Dedifferentiated amniotic fluid mesenchymal stem cell (primary cell): ENCODE data around the gene ARID3A.

Source experiments
- DNase-seq: peaks from one replicate; pipeline ENCODE4 v3.0.0-alpha.2; 2016; ENCODE audit errors: extremely low spot score

The ARID3A gene

DNA sequence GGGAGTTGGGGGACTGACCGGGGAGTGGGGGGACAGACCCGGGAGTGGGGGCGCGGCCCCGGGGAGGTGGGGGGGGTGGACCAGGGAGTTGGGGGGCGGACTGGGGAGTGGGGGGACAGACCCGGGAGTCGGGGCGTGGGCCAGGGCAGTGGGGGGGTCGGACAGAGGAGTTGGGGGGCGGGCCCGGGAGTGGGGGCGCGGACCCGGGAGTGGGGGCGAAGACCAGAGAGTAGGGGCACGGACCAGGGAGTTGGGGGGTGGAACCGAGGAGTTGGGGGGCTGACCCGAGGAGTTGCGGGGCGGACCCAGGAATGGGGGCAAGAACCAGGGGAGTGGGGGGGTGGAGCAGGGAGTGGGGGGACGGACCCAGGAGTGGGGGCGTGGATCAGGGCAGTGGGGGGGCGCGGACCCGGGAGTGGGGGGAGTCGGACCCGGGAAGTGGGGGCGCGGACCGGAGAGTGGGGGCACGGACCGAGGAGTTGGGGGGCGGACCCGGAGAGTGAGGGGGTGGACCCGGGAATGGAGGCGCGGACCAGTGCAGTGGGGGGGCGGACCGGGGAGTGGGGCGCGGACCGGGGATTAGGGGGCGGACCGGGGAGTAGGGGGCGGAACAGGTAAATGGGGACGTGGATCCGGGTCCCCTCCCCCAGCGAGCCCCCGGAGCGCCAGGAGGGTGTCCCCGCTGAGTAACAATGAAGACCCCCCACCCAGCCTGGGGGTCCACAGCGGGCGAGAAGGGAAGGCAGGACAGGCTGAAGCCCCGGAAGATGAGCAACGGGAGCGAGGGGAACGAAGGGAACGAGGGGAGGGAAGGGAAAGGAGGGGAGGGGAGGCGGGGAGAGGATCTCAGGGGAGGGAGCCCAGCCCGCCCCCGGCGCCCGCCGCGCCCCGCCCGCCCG is 13.4 kb upstream of the ARID3A start:
- no peak for DNase-seq

DNA sequence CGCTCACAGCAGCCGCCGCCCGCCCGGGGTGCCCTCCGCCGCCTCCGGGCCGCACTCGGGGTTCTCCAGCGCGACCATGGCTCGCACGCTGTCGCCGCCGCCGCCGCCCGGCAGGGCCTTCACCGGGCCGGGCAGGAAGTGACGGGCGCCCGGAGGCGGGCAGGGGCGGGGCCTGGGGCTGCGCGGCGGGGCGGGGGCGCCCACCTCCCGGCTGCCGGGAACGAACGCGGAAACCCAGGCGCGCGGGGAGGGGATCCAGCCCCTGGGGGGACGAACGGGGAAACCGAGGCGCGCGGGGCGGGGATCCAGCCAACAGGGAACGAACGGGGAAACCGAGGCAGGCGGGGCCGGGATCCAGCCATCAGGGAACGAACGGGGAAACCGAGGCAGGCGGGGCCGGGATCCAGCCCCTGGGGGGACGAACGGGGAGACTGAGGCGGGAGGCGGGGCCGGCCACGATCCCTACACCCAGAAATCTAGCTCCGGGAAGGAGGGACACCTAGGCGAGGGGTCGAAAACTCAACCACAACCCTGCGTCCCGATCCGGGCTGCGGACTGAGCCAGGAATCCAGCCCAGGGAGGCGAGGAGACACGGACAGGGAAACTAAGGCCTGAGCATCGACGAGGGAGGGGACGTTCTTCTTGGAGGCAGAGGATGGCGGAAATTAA is 12.6 kb upstream of the ARID3A start, which contains the start of gene R3HDM4:
R3HDM4 (minus strand) TSS at position 140 of the 669 bp plus-strand sequence; CDS start at position 78, 62 bp downstream.
- DNase-seq = peak; percentile 20

DNA sequence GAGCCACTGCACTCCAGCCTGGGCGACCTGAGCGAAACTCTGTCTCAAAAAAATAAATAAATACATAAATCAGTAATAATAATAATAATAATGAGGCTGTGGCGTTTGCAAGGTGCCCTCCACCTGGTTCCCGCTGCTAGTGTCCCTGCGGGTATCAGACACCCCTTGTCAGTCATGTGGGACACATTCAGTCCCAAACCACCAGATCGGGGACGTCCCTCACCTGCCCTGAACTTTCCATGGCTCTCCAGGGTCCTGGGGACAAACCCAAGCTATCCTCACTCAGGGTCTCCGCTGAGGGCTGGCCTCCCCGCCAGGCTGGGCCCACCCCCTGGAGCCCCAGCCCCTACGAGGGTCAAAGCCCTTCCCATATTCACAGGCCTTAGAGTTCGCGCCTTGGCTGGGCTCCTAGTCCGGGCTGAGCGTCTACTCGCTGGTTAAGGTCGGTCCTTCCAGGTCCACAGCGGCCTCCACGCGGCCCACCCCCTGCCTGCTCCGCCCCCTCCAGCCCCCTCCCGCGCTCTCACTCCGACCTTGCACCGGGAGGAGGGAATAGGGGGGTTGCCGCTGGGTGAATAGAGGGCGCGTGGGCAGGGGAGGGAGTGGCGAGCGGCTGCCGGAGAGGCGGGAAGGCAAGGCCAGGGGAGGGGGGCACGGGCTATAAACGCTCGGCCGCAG is 9.1 kb upstream of the ARID3A start:
- DNase-seq = no peak

DNA sequence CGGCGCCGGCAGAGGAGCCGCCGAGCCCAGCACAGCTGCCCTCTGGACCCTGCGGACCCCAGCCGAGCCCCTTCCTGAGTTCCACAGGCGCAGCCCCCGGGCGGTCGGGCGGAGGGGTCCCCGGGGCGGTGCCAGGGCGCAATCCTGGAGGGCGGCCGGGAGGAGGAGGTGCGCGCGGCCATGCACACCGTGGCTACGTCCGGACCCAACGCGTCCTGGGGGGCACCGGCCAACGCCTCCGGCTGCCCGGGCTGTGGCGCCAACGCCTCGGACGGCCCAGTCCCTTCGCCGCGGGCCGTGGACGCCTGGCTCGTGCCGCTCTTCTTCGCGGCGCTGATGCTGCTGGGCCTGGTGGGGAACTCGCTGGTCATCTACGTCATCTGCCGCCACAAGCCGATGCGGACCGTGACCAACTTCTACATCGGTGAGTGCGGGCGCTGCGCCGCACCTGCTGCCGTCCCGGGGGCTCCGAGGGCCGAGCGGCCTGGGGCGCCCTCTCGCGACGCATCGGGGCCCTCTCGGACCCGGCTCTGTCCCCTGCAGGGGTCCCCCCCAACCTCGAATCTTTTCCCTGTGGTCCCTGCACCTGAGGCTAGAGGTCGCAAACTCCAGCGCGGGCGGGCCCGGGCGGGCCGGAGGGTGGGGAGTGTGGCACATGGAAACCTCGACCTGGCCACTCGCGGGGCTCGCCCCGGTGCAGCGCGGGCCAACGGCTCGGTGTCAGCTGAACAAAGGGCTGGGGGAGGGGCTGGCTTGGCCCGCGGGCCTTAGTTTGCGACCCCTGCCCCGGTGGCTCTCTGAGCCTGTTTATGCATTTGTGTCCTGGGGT is 8.3 kb upstream of the ARID3A start, which contains the start of gene KISS1R:
KISS1R (plus strand) TSS at position 11 of the 829 bp plus-strand sequence; CDS start at position 181, 170 bp downstream.
- DNase-seq = no peak

DNA sequence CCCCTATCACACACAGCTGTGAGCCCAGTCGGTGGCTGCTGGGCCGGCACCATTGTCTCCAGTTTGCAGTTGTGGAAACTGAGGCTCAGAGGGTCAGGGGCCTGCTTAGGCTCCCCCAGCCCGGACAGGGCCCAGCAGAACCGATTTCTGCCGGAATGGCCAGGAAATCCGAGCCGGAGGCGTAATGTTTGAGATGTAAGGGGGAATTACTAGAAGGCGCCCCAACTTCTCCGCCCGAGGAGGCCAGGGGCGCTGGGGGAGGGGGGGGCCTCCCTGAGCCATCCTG is 7.7 kb upstream of the ARID3A start:
- DNase-seq = no peak

DNA sequence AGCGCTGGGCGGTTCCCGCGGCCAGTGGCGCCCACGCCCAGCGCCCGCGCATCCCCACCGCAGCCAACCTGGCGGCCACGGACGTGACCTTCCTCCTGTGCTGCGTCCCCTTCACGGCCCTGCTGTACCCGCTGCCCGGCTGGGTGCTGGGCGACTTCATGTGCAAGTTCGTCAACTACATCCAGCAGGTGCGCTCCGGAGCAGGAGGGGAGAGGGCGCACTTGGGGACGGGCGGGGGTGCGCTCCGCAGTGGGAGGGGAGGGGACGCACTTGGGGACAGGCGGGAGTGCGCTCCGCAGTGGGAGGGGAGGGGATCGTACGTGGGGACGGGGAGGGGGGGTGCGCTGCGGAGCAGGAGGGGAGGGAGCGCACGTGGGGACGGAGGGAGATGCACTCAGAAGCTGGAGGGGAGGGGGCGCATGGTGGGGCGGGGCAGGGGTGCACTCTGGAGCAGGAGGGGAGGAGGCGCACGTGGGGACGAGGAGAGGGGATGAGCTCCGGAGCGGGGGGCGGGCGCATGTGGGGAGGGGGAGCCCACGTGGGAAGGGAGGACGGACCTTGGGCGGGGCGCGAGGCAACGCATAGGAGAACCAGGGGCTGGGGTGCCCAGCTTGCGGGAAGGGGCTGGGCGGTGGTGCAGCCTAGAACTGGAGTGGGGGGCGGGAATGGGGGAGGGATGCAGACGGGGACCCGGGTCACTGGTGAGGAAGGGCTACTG is 7.2 kb upstream of the ARID3A start:
- DNase-seq = no peak

DNA sequence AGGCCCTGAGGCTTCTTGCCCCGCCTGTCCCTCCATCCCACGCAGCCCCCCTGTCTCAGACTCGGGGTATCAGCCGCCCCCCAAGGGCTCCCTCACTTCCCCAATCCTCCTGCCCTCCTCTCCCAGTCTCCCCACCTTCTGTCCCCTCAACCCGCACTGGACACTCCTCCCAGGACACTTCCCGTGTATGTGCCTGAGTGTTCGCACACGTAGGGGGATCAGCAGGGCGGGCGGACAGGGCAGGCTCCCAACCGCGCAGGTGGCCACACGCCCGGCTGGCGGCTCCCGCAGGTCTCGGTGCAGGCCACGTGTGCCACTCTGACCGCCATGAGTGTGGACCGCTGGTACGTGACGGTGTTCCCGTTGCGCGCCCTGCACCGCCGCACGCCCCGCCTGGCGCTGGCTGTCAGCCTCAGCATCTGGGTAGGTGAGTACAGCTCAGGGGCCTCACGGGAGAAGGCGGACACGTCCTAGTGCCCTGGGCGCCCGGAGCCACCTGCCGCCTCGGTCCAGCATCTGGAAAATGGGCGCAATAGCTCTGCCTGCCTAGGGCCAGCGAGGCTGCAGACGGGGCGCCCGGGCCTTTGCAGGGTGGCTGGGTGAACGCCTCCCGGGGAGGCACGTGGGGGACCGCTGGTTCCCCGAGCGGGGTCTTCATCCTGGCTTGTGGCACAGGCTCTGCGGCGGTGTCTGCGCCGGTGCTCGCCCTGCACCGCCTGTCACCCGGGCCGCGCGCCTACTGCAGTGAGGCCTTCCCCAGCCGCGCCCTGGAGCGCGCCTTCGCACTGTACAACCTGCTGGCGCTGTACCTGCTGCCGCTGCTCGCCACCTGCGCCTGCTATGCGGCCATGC is 6.4 kb upstream of the ARID3A start:
- no peak for DNase-seq

DNA sequence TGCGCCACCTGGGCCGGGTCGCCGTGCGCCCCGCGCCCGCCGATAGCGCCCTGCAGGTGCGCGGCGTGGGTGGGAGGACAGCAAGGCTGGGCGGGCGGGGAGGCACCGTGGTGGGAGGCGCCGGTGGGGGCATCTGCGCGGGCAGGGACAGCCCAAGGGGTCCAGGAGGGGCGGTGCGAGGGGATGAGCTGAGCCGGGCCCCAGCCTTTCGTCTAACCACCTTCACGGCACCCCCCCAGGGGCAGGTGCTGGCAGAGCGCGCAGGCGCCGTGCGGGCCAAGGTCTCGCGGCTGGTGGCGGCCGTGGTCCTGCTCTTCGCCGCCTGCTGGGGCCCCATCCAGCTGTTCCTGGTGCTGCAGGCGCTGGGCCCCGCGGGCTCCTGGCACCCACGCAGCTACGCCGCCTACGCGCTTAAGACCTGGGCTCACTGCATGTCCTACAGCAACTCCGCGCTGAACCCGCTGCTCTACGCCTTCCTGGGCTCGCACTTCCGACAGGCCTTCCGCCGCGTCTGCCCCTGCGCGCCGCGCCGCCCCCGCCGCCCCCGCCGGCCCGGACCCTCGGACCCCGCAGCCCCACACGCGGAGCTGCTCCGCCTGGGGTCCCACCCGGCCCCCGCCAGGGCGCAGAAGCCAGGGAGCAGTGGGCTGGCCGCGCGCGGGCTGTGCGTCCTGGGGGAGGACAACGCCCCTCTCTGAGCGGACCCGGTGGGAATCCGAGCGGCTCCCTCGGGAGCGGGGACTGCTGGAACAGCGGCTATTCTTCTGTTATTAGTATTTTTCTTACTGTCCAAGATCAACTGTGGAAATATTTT is 5.6 kb upstream of the ARID3A start:
- DNase-seq = no peak

DNA sequence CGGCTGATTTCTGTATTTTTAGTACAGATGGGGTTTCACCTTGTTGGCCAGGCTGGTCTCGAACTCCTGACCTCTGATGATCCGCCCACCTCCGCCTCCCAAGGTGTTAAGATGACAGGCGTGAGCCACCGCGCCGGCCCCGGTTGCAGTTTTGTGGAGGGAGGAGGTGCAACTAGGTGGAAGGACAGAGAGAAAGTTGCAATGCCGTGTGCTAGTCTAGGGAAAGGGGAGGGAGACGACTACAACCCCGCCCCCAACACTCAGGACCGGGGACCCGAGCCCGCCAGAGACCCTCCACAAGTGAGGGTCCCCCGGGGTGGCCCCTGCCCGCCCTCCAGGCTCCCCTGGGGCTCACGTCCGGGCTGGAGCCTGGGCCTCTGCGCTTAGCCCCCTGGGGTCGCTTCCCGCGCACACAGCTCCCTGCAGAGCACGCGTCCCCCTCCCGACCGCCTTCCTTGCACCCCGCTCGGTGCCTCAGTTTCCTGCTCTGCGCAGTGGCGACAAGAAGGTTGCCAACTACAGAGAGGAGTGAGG is 1.2 kb upstream of the ARID3A start:
- no peak for DNase-seq

DNA sequence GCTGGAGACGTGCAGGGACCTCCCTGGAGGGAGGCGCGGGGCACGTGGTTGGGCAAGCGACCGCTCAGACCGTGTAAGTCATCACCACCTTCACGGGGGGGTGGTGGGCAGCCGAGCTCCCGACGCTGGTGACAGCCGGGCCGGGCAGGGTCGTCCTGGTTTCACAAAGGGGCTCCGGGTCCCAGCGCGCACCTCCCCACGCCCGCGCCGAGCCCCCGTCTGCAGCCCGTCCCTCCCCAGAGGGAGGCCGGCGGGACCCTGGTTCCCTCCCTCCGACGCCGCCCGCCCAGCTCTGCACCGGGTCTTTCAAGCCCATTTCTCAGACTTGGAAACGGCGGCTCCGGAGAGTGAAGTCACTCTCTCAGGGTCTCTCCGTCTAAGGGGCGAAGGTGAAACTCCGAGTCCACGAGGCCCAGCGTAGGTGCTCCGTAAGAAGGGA is 729 bp upstream of the ARID3A start:
- DNase-seq = no peak

DNA sequence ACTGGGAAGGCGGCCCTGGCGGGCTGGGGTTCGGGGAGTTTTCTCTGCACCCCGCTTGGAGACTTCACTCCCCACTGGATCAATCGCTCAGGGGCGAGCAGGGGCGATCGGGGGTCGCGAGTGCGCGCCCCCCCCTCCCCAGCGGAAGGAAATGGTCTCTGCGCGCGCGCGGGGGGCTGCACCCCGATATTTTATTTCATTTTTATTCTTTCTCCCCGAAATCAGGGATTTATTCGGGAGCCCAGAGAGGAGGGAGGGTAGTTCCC is 421 bp downstream of the ARID3A start:
- DNase-seq = no peak

DNA sequence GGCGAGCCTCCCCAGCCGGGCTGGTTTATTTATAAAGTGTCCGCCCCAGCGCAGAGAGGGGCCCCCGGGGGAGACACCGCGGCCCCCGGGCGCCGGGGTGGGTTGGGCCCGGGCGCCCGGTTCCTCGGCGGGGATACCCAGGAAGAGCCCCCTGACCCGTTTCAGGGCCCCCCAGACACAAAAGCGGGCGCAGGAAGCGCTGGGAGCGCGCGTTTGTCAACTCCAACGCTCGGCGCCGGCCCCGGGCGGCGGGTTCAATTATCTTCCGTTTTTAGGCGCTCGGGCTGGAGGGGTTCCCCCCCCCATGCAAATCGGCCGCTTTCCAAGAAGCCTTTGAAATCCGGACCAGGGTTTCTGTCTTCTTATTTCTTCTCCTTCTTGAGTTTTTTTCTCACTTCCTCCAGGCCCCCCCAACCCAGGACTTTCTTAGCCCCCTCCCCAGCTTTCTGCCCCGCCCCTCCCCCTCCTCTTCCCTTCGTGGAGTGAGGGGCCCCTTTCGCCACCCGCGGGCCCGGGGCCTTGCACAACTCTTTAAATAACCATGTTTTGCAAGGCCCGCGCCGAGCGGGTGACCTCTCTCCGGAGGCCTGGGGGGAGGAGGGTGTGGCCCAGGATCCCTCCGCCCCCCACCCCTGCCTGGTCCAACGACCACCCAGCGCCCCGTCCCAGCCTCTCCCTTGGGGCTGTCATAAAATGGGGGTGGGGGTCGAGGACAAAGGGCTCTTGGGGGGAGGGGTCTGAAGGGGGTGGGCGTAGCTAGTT is 935 bp downstream of the ARID3A start:
- DNase-seq = no peak

DNA sequence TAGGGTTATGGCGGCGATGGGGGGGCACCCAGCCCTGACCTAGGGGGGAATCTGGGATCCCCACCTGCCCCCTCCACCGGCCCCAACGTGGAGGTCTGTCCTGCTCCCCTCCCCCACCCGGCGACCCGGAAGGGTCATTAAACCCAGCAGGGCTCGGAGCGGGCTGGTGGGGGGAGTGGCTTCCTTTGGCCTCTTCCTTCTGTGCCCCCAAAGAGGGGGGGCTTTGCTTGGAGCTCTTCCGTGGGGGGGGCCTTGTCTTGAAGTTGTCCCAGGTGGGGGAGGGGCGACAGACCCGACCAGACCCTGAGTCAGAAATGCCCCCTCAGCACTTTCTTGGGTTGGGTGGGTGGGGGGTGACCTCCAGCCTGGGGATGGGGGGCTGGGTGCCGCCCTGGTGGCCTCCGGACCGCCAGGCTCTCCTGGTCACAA is 1.5 kb downstream of the ARID3A start:
- no peak for DNase-seq

DNA sequence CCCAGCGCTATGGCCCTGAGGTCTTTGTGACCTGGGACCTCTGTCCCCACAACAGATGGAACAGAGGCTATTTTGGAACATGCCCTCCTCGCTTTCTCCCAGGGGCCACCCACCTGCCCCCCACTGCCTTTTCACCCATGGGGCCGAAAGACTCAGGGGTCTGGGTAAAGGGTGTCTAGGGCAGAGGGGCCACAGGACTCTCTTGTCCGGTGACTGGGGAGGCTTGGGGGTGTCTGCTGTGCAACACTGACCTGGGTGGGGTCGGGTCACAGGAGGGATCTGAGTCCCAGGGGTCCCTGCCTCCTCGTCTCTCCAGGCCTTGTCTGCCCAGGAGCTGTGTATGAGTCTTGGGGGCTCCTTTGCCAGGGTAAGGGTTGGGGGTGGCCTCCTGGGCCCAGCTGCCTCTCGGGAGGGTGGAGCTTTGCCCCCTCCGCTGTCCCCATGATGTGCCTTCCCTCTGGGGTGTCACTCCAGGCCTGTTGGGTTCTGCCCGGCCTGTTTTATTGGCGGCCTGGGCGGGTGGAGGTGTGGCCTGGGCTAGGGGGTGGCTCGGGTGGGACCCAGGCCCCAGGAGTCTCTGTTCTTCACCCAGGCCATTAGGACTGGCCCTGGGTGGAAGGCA is 2.1 kb downstream of the ARID3A start:
- DNase-seq = no peak

DNA sequence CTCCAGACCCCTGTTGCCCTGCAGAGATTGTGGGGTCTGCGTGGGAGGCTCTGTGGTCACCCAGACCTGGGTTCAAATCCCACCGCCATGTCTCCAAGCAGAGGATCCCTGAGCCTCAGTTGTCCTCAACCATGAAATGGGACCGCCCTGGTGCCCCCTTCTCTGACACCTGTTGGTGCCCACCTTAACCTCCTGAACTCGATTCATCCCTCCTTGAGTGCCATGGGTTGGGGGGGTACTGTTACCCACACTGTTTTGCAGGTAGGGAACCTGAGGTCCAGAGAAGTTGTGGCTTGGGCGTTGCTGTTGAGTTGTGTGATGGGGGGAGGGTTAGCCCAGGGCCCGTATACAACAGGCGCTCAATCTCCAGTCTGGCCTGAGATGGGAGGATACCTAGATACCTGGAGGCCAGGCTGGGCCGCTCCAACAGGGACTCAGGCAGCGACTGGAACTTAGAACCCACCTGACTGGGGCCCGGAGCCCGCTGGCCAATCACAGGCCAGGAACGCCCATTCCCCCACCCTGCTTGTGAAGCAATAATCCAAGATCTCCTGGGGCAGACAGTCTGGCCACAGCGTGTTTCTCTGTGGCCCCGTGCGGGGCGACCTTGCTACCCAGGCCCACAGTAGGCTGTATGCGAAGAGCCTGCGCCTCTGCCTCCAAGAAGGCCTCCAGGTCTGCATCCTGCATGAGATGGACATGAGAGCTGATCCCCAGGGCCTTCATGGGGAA is 2.8 kb downstream of the ARID3A start:
- no peak for DNase-seq

DNA sequence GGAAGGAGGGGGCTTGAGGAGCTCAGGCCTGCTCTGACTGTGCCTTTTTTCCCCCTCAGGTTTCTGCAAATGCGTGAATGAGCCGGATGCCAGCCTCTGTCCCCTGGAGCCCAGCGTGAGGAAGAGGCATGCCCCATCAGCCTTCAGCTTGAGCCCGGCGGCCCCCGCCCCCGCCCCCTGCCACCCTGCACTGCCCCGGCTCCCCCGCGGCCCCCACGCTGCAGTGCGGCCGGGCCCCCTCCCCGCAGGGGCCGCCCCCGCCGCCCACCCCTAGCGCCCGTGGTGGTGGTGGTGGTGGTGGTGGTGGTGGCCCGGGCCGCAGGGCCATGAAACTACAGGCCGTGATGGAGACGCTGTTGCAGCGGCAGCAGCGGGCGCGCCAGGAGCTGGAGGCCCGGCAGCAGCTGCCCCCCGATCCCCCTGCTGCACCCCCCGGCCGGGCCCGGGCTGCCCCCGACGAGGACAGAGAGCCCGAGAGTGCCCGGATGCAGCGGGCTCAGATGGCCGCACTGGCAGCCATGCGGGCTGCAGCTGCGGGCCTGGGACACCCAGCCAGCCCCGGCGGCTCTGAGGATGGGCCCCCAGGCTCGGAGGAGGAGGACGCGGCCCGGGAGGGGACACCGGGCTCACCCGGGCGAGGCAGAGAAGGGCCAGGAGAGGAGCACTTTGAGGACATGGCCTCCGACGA is 3.5 kb downstream of the ARID3A start:
- no peak for DNase-seq

DNA sequence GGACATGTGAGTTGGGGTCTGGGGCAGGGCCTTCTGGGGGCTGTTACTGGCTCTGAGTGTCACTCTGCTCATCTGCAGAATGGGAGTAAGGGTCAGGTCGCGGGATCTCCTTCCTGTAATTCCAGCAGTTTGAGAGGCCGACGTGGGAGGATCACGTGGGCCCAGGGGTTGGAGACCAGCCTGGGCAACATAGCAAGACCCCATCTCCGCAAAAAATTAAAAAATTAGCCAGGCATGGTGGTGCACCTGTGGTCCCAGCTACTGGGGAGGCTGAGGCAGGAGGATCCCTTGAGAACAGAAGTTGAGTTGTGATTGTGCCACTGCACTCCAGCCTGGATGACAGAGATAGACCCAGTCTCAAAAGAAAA is 4.0 kb downstream of the ARID3A start:
- no peak for DNase-seq
